ENCODE data around the gene BBLN.

The BBLN gene

GRCh38 chr9:128153947-128154695 lies 5.9 kb upstream of the BBLN start:
- no peak for TF ChIP-seq CTCF (IDR thresholded peaks at IDR 0.05; ENCODE audit: insufficient read depth, low read depth, low read length, missing control alignments)

GRCh38 chr9:128155736-128156500 lies 4.1 kb upstream of the BBLN start:
- no peak for TF ChIP-seq CTCF (IDR thresholded peaks at IDR 0.05; ENCODE audit: insufficient read depth, low read depth, low read length, missing control alignments)
- DNase-seq (ENCODE audit: low read depth), result no peak

More at GRCh38 chr9:128153947-128154695, 5.9 kb upstream of the BBLN start:
- no peak overlapping the region for H3K4me3 ChIP-seq (ENCODE audit: low read depth, low read length)
- no peak for DNase-seq (ENCODE audit: low read depth)

GRCh38 chr9:128159522-128159783 lies 612 bp upstream of the BBLN start:
- no peak for TF ChIP-seq CTCF (IDR thresholded peaks at IDR 0.05; ENCODE audit: insufficient read depth, low read depth, low read length, missing control alignments)
- DNase-seq (ENCODE audit: low read depth), result peak; percentile 72
- H3K4me3 ChIP-seq (ENCODE audit: low read depth, low read length), result peak overlapping the region; percentile 81

More at GRCh38 chr9:128155736-128156500, 4.1 kb upstream of the BBLN start:
- H3K4me3 ChIP-seq (ENCODE audit: low read depth, low read length), result no peak overlapping the region

GRCh38 chr9:128160603-128160987 lies 530 bp downstream of the BBLN start:
- peak; percentile 47 for DNase-seq (ENCODE audit: low read depth)
- no peak for TF ChIP-seq CTCF (IDR thresholded peaks at IDR 0.05; ENCODE audit: insufficient read depth, low read depth, low read length, missing control alignments)
- H3K4me3 ChIP-seq (ENCODE audit: low read depth, low read length), result peak overlapping the region; percentile 100

GRCh38 chr9:128161215-128161902 lies 1.3 kb downstream of the BBLN start:
- peak overlapping the region; percentile 100 for H3K4me3 ChIP-seq (ENCODE audit: low read depth, low read length)
- TF ChIP-seq CTCF (IDR thresholded peaks at IDR 0.05; ENCODE audit: insufficient read depth, low read depth, low read length, missing control alignments), result no peak
- DNase-seq (ENCODE audit: low read depth), result no peak

GRCh38 chr9:128162215-128163026 lies 2.4 kb downstream of the BBLN start:
- DNase-seq (ENCODE audit: low read depth), result no peak
- H3K4me3 ChIP-seq (ENCODE audit: low read depth, low read length), result no peak overlapping the region
- TF ChIP-seq CTCF (IDR thresholded peaks at IDR 0.05; ENCODE audit: insufficient read depth, low read depth, low read length, missing control alignments), result no peak

All from GM12865 (cell line).